Breast epithelium (tissue), 3 donors: ENCODE data around the gene NEBL.

Experiments used
- POLR2A ChIP-seq: fragments of 450-650 bp; IDR thresholded peaks from one replicate; pipeline ENCODE4 v1.6.1; 2016; ENCODE audit warnings: antibody characterized with exemption, mild to moderate bottlenecking, moderate library complexity
- TF ChIP-seq, protein P1 (sequence below), 3 donors: fragments of 450-650 bp; IDR thresholded peaks; one replicate each; pipeline ENCODE4 v1.5.1; 2016 to 2017; ENCODE audit warnings: antibody characterized with exemption in 3 of 3, mild to moderate bottlenecking in 3 of 3, moderate library complexity in 3 of 3

DNA sequence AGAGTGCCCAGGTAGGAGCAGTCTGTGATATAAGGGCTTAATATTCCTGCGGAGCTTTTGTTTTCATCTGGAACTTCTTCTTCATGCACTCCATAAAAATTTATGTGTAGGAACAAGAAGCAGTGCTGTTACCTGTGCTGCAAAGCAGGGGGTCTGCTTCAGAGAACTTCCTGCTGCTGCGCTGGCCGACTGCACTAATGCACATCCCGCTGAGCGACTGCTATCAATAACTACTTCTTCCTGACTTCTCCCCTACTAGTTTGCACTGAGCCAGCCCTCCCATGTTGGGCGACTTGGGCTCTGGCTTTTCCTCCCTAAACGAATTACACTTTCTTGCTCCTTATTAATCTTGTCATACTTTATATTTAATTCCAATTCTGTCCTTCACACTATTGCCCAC, 150.3 kb downstream of the NEBL start:
- TF ChIP-seq POLR2A: no peak
- TF ChIP-seq, protein P1, sequence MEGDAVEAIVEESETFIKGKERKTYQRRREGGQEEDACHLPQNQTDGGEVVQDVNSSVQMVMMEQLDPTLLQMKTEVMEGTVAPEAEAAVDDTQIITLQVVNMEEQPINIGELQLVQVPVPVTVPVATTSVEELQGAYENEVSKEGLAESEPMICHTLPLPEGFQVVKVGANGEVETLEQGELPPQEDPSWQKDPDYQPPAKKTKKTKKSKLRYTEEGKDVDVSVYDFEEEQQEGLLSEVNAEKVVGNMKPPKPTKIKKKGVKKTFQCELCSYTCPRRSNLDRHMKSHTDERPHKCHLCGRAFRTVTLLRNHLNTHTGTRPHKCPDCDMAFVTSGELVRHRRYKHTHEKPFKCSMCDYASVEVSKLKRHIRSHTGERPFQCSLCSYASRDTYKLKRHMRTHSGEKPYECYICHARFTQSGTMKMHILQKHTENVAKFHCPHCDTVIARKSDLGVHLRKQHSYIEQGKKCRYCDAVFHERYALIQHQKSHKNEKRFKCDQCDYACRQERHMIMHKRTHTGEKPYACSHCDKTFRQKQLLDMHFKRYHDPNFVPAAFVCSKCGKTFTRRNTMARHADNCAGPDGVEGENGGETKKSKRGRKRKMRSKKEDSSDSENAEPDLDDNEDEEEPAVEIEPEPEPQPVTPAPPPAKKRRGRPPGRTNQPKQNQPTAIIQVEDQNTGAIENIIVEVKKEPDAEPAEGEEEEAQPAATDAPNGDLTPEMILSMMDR (IDR thresholded peaks at IDR 0.05): no peak
